K562 (cell line): ENCODE measurements around the gene MEIS2. TPM values are rescaled to one million over a fixed set of nuclear protein-coding genes. Genes with fewer than 3 reads are reported as not detected.

Experiments used
- ATAC-seq: fragments of 200-7000 bp; cut with Tn5 transposase; 3 replicates; pipeline ENCODE4 v1.9.1; 2020; ENCODE audit warnings: moderate library complexity
- BruUV-seq: library from RNA; stranded (reverse); fragments of 400-500 nt; replicated peaks from 2 replicates; lab custom pipeline; 2021; lab: Mats Ljungman, UMichigan
- CTCF ChIA-PET: fragments of 300-600 bp; formaldehyde crosslinking; extraction: SDS; loops from one replicate; lab custom pipeline; 2021; ENCODE audit warnings: low intra/inter-chr PET ratio; lab: Yijun Ruan, JAX
- POLR2A ChIA-PET: fragments of 300-600, 350-650 bp; sonication (Branson Sonifier 250); formaldehyde crosslinking; extraction: SDS; loops from one replicate; lab custom pipeline; 2021; ENCODE audit warnings: antibody characterized with exemption, inconsistent platforms; lab: Yijun Ruan, JAX
- DNase-seq, 4 experiments: peaks; one replicate each; pipeline versions ENCODE4 v3.0.0 to v3.0.0-alpha.2; 2011 to 2018; ENCODE audit warnings: low spot score in 3 of 4, mixed read lengths in 3 of 4; ENCODE audit errors: extremely low read depth in 1 of 4
- FAIRE-seq: peaks from 2 replicates; lab custom pipeline; 2011; peaks lifted over from hg19 to GRCh38; lab: Jason Lieb, UNC
- H2AFZ ChIP-seq: 2 replicates; pipeline ENCODE4 v1.6.0; 2011; ENCODE audit warnings: low read depth, low read length, control low read depth, inconsistent platforms
- H3K27ac ChIP-seq: fragments of 200-600 bp; 3 replicates; pipeline ENCODE4 v1.8.0; 2011; ENCODE audit warnings: low read depth, mild to moderate bottlenecking, control low read depth, inconsistent platforms, low read length, moderate library complexity, mixed read lengths; ENCODE audit errors: extremely low read depth
- H3K27me3 ChIP-seq, 2 experiments: fragments of 300-600 bp in 1 of 2; 2 replicates in 1 of 2; 3 replicates in 1 of 2; pipeline versions ENCODE4 v1.6.0 to v1.8.0; 2011; ENCODE audit warnings: inconsistent platforms in 2 of 2, low read length in 2 of 2, mild to moderate bottlenecking in 1 of 2, mixed read lengths in 1 of 2, moderate library complexity in 1 of 2; ENCODE audit not compliant: control insufficient read depth in 2 of 2, insufficient read depth in 2 of 2
- H3K36me3 ChIP-seq: fragments of 300-600 bp; 3 replicates; pipeline ENCODE4 v1.8.0; 2011; ENCODE audit warnings: mild to moderate bottlenecking, low read length, inconsistent platforms; ENCODE audit not compliant: control insufficient read depth, insufficient read depth
- H3K4me1 ChIP-seq, 2 experiments: fragments of 200-600 bp in 1 of 2; replicated peaks in 1 of 2; 2 replicates in 1 of 2; 3 replicates in 1 of 2; pipeline versions ENCODE4 v1.5.1 to v1.8.0; 2011; ENCODE audit warnings: inconsistent platforms in 2 of 2, low read length in 2 of 2, mild to moderate bottlenecking in 1 of 2, mixed read lengths in 1 of 2, moderate library complexity in 1 of 2; ENCODE audit not compliant: control insufficient read depth in 2 of 2, insufficient read depth in 2 of 2
- H3K4me2 ChIP-seq: 2 replicates; pipeline ENCODE4 v1.6.1; 2011; ENCODE audit warnings: low read length, control low read depth, inconsistent platforms, mixed read lengths; ENCODE audit not compliant: insufficient read depth
- H3K4me3 ChIP-seq: fragments of 200-600 bp; sonication (generic), shearing (Covaris generic); 2 replicates; pipeline ENCODE4 v1.5.1; 2016; ENCODE audit warnings: control low read depth, inconsistent platforms
- H3K79me2 ChIP-seq: fragments of 200-600 bp; 3 replicates; pipeline ENCODE4 v1.8.0; 2011; ENCODE audit warnings: low read length, inconsistent platforms; ENCODE audit not compliant: control insufficient read depth, insufficient read depth
- H3K9ac ChIP-seq, 2 experiments: 2 replicates each; pipeline versions ENCODE4 v1.6.0 to v1.6.1; 2011; ENCODE audit warnings: low read depth in 2 of 2, low read length in 2 of 2, control low read depth in 1 of 2, inconsistent platforms in 1 of 2, mild to moderate bottlenecking in 1 of 2, mixed read lengths in 1 of 2; ENCODE audit not compliant: insufficient read depth in 1 of 2
- H3K9me1 ChIP-seq: one replicate; pipeline ENCODE4 v1.6.0; 2011; ENCODE audit warnings: inconsistent platforms, mild to moderate bottlenecking, low read length, moderate library complexity; ENCODE audit not compliant: control insufficient read depth, insufficient read depth
- H3K9me3 ChIP-seq: replicated peaks from 2 replicates; pipeline ENCODE4 v1.5.1; 2011; ENCODE audit warnings: low read depth, low read length, inconsistent platforms; ENCODE audit not compliant: control insufficient read depth, insufficient read depth
- H4K20me1 ChIP-seq: replicated peaks from 2 replicates; pipeline ENCODE4 v1.6.1; 2011; ENCODE audit warnings: low read length, inconsistent platforms, mixed read lengths; ENCODE audit not compliant: control insufficient read depth, insufficient read depth
- BHLHE40 ChIP-seq: IDR thresholded peaks from 2 replicates; pipeline ENCODE4 v1.6.1; 2011; ENCODE audit warnings: low read length, improper control_type of control experiment
- BRF1 ChIP-seq: IDR thresholded peaks from 3 replicates; pipeline ENCODE4 v1.6.1; 2011; ENCODE audit warnings: borderline replicate concordance, mild to moderate bottlenecking; ENCODE audit not compliant: insufficient read length; ENCODE audit errors: extremely low read depth
- FOXJ2 ChIP-seq: fragments of 200-800 bp; sonication (Bioruptor generic); IDR thresholded peaks from 2 replicates; pipeline ENCODE4 v1.6.1; 2016; ENCODE audit warnings: missing genetic modification characterization, missing compliant biosample characterization
- KDM4B ChIP-seq, 2 experiments: fragments of 450-650 bp in 1 of 2; sonication (generic) in 1 of 2; IDR thresholded peaks; 2 replicates each; pipeline ENCODE4 v1.6.1; 2016 to 2017; ENCODE audit warnings: borderline replicate concordance in 2 of 2, antibody characterized with exemption in 1 of 2, low read depth in 1 of 2, mild to moderate bottlenecking in 1 of 2
- LARP7 ChIP-seq: fragments of 450-650 bp; IDR thresholded peaks from 2 replicates; pipeline ENCODE4 v1.6.1; 2016
- MEF2A ChIP-seq: IDR thresholded peaks from 2 replicates; pipeline ENCODE4 v1.6.1; 2011; ENCODE audit warnings: low read depth, mild to moderate bottlenecking, low read length, moderate library complexity; ENCODE audit not compliant: control insufficient read depth
- NCOA4 ChIP-seq: fragments of 450-650 bp; IDR thresholded peaks from 2 replicates; pipeline ENCODE4 v1.6.1; 2018; ENCODE audit warnings: mild to moderate bottlenecking; ENCODE audit not compliant: partially characterized antibody
- SNRNP70 ChIP-seq: fragments of 200-400 bp; formaldehyde crosslinking; optimal IDR thresholded peaks from 2 replicates; pipeline ENCODE3; 2017; ENCODE audit warnings: low read depth, low read length
- XRCC5 ChIP-seq: fragments of 200-400 bp; formaldehyde crosslinking; IDR thresholded peaks from 2 replicates; pipeline ENCODE4 v1.6.1; 2017; ENCODE audit warnings: low read depth, mild to moderate bottlenecking, low read length
- YBX1 ChIP-seq: fragments of 450-650 bp; IDR thresholded peaks from 2 replicates; pipeline ENCODE4 v1.7.1; 2016; ENCODE audit warnings: mild to moderate bottlenecking
- ZNF232 ChIP-seq: sonication (generic); formaldehyde crosslinking; IDR thresholded peaks from 2 replicates; pipeline ENCODE4 v1.8.0; 2022; ENCODE audit warnings: mild to moderate bottlenecking, missing genetic modification reagents
- WGBS: fragments of 100-300 bp; shearing (Covaris generic); methylation state at CpG from one replicate; pipeline ENCODE4 v1.1.6; 2016; ENCODE audit warnings: low coverage, mixed read lengths; ENCODE audit not compliant: insufficient coverage; ENCODE audit errors: missing lambda C conversion rate; 5-methylcytosine and 5-hydroxymethylcytosine counted together
- in situ Hi-C: fragments of 300-500 bp; cut with MboI; formaldehyde crosslinking; loops from 4 replicates; pipeline ENCODE4 v1.15.0; 2018; ENCODE audit warnings: inconsistent platforms, mixed read lengths
- intact Hi-C: fragments of 100-400 bp; cut with micrococcal nuclease; formaldehyde crosslinking; loops from 2 replicates; pipeline ENCODE4 v1.14.2; 2022
- polyA plus RNA-seq, 8 experiments: library from polyadenylated mRNA; depleted of rRNA in 4 of 8; stranded (reverse) in 5 of 8; unstranded in 3 of 8; fragments of >200 nt; fragmentation: Nextera tagmentation in 2 of 8; fragmentation: Illumina TruSeq in 1 of 8; extraction: Ambion mirVana in 2 of 8; extraction: Trizol in 1 of 8; gene quantifications; 2 replicates each; pipeline versions ENCODE4 v1.2.1 to v1.2.3, GENCODE V29; 2011 to 2014; ENCODE audit warnings: inconsistent platforms in 1 of 8, missing spikeins in 1 of 8
- total RNA-seq, 7 experiments: library from RNA; depleted of rRNA in 6 of 7; stranded (reverse); fragments of >200 nt in 6 of 7; fragmentation: Illumina TruSeq in 2 of 7; extraction: Trizol in 2 of 7; gene quantifications; 2 replicates each; pipeline versions ENCODE4 v1.2.1 to v1.2.3, GENCODE V29; 2011 to 2021; ENCODE audit warnings: low replicate concordance in 1 of 7
- TF ChIP-seq, protein P1 (sequence below): IDR thresholded peaks from 2 replicates; pipeline ENCODE4 v1.6.1; 2011; ENCODE audit warnings: borderline replicate concordance, low read depth, mild to moderate bottlenecking, moderate library complexity, low read length; ENCODE audit not compliant: insufficient read depth, poor library complexity, severe bottlenecking
- TF ChIP-seq, protein P2 (sequence below): sonication (generic); formaldehyde crosslinking; IDR thresholded peaks from 2 replicates; pipeline ENCODE4 v1.8.0; 2022; ENCODE audit warnings: mild to moderate bottlenecking, missing genetic modification reagents
- TF ChIP-seq, protein P3 (sequence below): sonication (generic); formaldehyde crosslinking; IDR thresholded peaks from 2 replicates; pipeline ENCODE4 v1.8.1; 2023; ENCODE audit warnings: mild to moderate bottlenecking, missing genetic modification reagents

The MEIS2 gene
- total and polyA plus RNA-seq, 9 of the 15 experiments (the other 6 are each of a cell fraction or from before 2014, with no cell fraction given), result 7.5 to 64.2 (median 22.3) TPM

DNA sequence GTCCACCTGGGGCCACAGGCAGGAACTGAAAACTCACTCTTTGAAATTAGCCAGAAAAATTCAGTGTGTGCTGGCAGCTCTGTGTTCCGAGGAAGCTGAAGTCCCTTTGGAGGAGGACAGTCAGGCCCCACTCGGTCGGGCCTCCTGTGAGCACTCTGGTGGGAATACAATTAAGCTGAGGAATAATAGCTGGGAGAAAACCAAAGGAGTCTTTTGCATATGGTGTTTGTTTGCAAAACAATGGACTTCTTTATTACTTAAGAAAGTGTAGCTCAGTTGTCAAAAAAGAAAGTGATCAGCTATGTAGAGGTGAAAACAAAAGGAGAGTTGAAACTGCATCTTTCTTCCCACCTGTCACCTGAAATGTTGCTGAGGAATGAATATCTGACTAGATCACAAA is 202.5 kb downstream of the MEIS2 start:
- WGBS, result 81% methylated on average over 3 of the region's 3 CpGs
- intact Hi-C loops, result no loop called here

More for the DNA sequence above, 202.5 kb downstream of the MEIS2 start:
- ATAC-seq, result no peak
- ChIA-PET CTCF (no interaction called here), POLR2A (interaction anchor here (0.6 to 1.2 kb wide), 3 partner anchors 8 to 27 kb away, joined by 3 to 4 read pairs (median 4); no protein-coding TSS in a partner anchor)
- Histone ChIP-seq H3K4me3 (no peak overlapping the region), H3K9me3 (no peaks in the 10 kb centered on the region), H3K9me1 (no peaks in the 10 kb centered on the region), H3K79me2 (no peaks in the 10 kb centered on the region), H3K4me1 (peaks cover 9 to 14% of the 10 kb centered on the region in 2 experiments; a peak in 4 of 5 replicates), H2AFZ (no peak overlapping the region), H3K36me3 (peaks cover 35% of the 10 kb centered on the region; the same call in 2 of the 3 replicates), H4K20me1 (no peaks in the 10 kb centered on the region), H3K27ac (peak overlapping the region; percentile 47; the same call in 1 of the 3 replicates), H3K27me3 (no peaks in the 10 kb centered on the region), H3K4me2 (no peak overlapping the region), H3K9ac (no peak overlapping the region)
- TF ChIP-seq, protein P1, sequence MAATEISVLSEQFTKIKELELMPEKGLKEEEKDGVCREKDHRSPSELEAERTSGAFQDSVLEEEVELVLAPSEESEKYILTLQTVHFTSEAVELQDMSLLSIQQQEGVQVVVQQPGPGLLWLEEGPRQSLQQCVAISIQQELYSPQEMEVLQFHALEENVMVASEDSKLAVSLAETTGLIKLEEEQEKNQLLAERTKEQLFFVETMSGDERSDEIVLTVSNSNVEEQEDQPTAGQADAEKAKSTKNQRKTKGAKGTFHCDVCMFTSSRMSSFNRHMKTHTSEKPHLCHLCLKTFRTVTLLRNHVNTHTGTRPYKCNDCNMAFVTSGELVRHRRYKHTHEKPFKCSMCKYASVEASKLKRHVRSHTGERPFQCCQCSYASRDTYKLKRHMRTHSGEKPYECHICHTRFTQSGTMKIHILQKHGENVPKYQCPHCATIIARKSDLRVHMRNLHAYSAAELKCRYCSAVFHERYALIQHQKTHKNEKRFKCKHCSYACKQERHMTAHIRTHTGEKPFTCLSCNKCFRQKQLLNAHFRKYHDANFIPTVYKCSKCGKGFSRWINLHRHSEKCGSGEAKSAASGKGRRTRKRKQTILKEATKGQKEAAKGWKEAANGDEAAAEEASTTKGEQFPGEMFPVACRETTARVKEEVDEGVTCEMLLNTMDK, result no peak
- no peak for TF ChIP-seq FOXJ2 (tag)
- TF ChIP-seq ZNF232 (CRISPR knock-in tag), result no peak
- TF ChIP-seq YBX1, result no peak
- TF ChIP-seq, protein P2, sequence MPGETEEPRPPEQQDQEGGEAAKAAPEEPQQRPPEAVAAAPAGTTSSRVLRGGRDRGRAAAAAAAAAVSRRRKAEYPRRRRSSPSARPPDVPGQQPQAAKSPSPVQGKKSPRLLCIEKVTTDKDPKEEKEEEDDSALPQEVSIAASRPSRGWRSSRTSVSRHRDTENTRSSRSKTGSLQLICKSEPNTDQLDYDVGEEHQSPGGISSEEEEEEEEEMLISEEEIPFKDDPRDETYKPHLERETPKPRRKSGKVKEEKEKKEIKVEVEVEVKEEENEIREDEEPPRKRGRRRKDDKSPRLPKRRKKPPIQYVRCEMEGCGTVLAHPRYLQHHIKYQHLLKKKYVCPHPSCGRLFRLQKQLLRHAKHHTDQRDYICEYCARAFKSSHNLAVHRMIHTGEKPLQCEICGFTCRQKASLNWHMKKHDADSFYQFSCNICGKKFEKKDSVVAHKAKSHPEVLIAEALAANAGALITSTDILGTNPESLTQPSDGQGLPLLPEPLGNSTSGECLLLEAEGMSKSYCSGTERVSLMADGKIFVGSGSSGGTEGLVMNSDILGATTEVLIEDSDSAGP (CRISPR knock-in tag), result no peak
- TF ChIP-seq, protein P3, sequence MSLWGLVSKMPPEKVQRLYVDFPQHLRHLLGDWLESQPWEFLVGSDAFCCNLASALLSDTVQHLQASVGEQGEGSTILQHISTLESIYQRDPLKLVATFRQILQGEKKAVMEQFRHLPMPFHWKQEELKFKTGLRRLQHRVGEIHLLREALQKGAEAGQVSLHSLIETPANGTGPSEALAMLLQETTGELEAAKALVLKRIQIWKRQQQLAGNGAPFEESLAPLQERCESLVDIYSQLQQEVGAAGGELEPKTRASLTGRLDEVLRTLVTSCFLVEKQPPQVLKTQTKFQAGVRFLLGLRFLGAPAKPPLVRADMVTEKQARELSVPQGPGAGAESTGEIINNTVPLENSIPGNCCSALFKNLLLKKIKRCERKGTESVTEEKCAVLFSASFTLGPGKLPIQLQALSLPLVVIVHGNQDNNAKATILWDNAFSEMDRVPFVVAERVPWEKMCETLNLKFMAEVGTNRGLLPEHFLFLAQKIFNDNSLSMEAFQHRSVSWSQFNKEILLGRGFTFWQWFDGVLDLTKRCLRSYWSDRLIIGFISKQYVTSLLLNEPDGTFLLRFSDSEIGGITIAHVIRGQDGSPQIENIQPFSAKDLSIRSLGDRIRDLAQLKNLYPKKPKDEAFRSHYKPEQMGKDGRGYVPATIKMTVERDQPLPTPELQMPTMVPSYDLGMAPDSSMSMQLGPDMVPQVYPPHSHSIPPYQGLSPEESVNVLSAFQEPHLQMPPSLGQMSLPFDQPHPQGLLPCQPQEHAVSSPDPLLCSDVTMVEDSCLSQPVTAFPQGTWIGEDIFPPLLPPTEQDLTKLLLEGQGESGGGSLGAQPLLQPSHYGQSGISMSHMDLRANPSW (CRISPR knock-in tag), result no peak
- TF ChIP-seq KDM4B (IDR thresholded peaks at IDR 0.05; ENCODE audit: borderline replicate concordance in 2 of 2, low read depth in 1 of 2), result no peak
- no peak for TF ChIP-seq MEF2A
- no peak for TF ChIP-seq BRF1
- no peak for TF ChIP-seq NCOA4
- TF ChIP-seq LARP7, result no peak
- TF ChIP-seq BHLHE40, result no peak
- TF ChIP-seq SNRNP70, result no peak
- no peak for TF ChIP-seq XRCC5
- FAIRE-seq, result no peak
- BruUV-seq, result no TSS peak
- DNase-seq, result no peak
- in situ Hi-C loops, result loop anchor here (25.0 kb wide), 1 partner anchor 989 kb away; no protein-coding TSS in a partner anchor
